Measurements from ENCODE around the gene BAD. TPM values are rescaled to one million over a fixed set of nuclear protein-coding genes. Genes with fewer than 3 reads are reported as not detected.
"Not testable (repeated sequence)": the region's sequence is repeated elsewhere in the genome, so short reads cannot be mapped to it uniquely, and the experiment has no call there.

The BAD gene
- total RNA-seq, 1 experiment from 2014 or later: 86.4 TPM

GRCh38 chr11:64314805-64315561, 30.5 kb upstream of the BAD start:
- no peak for DNase-seq (ENCODE audit: low spot score)

- DNase-seq (ENCODE audit: low spot score): no peak
Observed at GRCh38 chr11:64314146-64314804, 29.8 kb upstream of the BAD start.

- no peak for DNase-seq (ENCODE audit: low spot score)
Observed at GRCh38 chr11:64313491-64314145, 29.2 kb upstream of the BAD start.

- DNase-seq (ENCODE audit: low spot score): no peak
Observed at GRCh38 chr11:64312947-64313346, 28.5 kb upstream of the BAD start.

- DNase-seq (ENCODE audit: low spot score): not testable (repeated sequence)
Observed at GRCh38 chr11:64307795-64308194, 23.3 kb upstream of the BAD start.

GRCh38 chr11:64306876-64307622, 22.6 kb upstream of the BAD start:
- DNase-seq (ENCODE audit: low spot score): no peak

GRCh38 chr11:64306563-64306875, 22.1 kb upstream of the BAD start:
- no peak for DNase-seq (ENCODE audit: low spot score)

GRCh38 chr11:64305691-64306562, 21.5 kb upstream of the BAD start:
- DNase-seq (ENCODE audit: low spot score): peak; percentile 45

GRCh38 chr11:64305075-64305690, 20.7 kb upstream of the BAD start, which contains the start of gene ESRRA:
Gene ESRRA (plus strand): TSS chr11:64305524. CDS start chr11:64307180, 1,656 bp downstream.
- DNase-seq (ENCODE audit: low spot score): peak; percentile 97

GRCh38 chr11:64304316-64305072, 20.0 kb upstream of the BAD start:
- DNase-seq (ENCODE audit: low spot score): peak; percentile 85

- no peak for DNase-seq (ENCODE audit: low spot score)
Observed at GRCh38 chr11:64304032-64304315, 19.5 kb upstream of the BAD start.

- no peak for DNase-seq (ENCODE audit: low spot score)
Observed at GRCh38 chr11:64303109-64304031, 18.9 kb upstream of the BAD start.

GRCh38 chr11:64299847-64300648, 15.6 kb upstream of the BAD start, which contains the start of gene CATSPERZ:
Gene CATSPERZ (plus strand): TSS chr11:64300358. CDS start chr11:64300411, 53 bp downstream.
- no peak for DNase-seq (ENCODE audit: low spot score)

GRCh38 chr11:64298966-64299846, 14.7 kb upstream of the BAD start:
- no peak for DNase-seq (ENCODE audit: low spot score)

- DNase-seq (ENCODE audit: low spot score): no peak
Observed at GRCh38 chr11:64297699-64298358, 13.4 kb upstream of the BAD start.
